CD4-positive, alpha-beta T cell (primary cell): ENCODE results near the gene TOMM5. TPM values are rescaled to one million over a fixed set of nuclear protein-coding genes. Genes with fewer than 3 reads are reported as not detected.

Experiments
- ATAC-seq: fragments of 200-7000 bp; cut with Tn5 transposase; one replicate; pipeline ENCODE4 v1.10.0; 2022; ENCODE audit warnings: mild to moderate bottlenecking; ENCODE audit not compliant: poor library complexity
- CTCF ChIA-PET: fragments of 350-600 bp; sonication (Branson Sonifier 250); formaldehyde crosslinking; loops from one replicate; lab custom pipeline; 2021; ENCODE audit warnings: antibody characterized with exemption, inconsistent platforms; lab: Charles Lee
- POLR2A ChIA-PET: fragments of 350-600 bp; sonication (Branson Sonifier 250); formaldehyde crosslinking; loops from one replicate; lab custom pipeline; 2021; ENCODE audit warnings: antibody characterized with exemption, inconsistent platforms; lab: Charles Lee
- DNase-seq, 14 experiments: peaks; one replicate each; pipeline ENCODE4 v3.0.0-alpha.2; 2013 to 2020; ENCODE audit warnings: mixed read lengths in 2 of 14
- H3K27ac ChIP-seq, 2 donors: one replicate each; pipeline versions ENCODE4 v1.5.1 to v1.7.0; 2013; ENCODE audit warnings: low read length in 2 of 2, low read depth in 1 of 2, mild to moderate bottlenecking in 1 of 2
- H3K27me3 ChIP-seq, 2 experiments: 1 replicate in 1 of 2; 2 replicates in 1 of 2; pipeline versions ENCODE4 v1.6.1 to v1.7.0; 2013; ENCODE audit warnings: low read length in 2 of 2, control low read depth in 1 of 2, mild to moderate bottlenecking in 1 of 2, moderate library complexity in 1 of 2; ENCODE audit not compliant: insufficient read depth in 2 of 2, control insufficient read depth in 1 of 2
- H3K36me3 ChIP-seq: one replicate; pipeline ENCODE4 v1.6.1; 2013; ENCODE audit warnings: low read length, control low read depth; ENCODE audit not compliant: insufficient read depth
- H3K4me1 ChIP-seq: one replicate; pipeline ENCODE4 v1.6.1; 2013; ENCODE audit warnings: low read length, control low read depth; ENCODE audit not compliant: insufficient read depth
- H3K4me3 ChIP-seq: one replicate; pipeline ENCODE4 v1.5.1; 2013; ENCODE audit warnings: mild to moderate bottlenecking, low read length, moderate library complexity
- H3K9me3 ChIP-seq, 2 experiments: 1 replicate in 1 of 2; 2 replicates in 1 of 2; pipeline versions ENCODE4 v1.6.1 to v1.7.0; 2013; ENCODE audit warnings: low read length in 2 of 2, mild to moderate bottlenecking in 2 of 2, control low read depth in 1 of 2, moderate library complexity in 1 of 2; ENCODE audit not compliant: control insufficient read depth in 1 of 2, insufficient read depth in 1 of 2
- H3K27ac Mint-ChIP-seq: one replicate; pipeline ENCODE4 v1.8.0; 2020; ENCODE audit warnings: mixed read lengths
- H3K27me3 Mint-ChIP-seq: one replicate; pipeline ENCODE4 v1.8.0; 2021; ENCODE audit warnings: mixed read lengths
- H3K36me3 Mint-ChIP-seq: one replicate; pipeline ENCODE4 v1.8.0; 2021; ENCODE audit warnings: low read depth, mixed read lengths
- H3K4me1 Mint-ChIP-seq: one replicate; pipeline ENCODE4 v1.8.0; 2021; ENCODE audit warnings: low read depth, mixed read lengths
- H3K4me3 Mint-ChIP-seq: one replicate; pipeline ENCODE4 v1.8.0; 2020; ENCODE audit warnings: mild to moderate bottlenecking, mixed read lengths
- H3K9me3 Mint-ChIP-seq: one replicate; pipeline ENCODE4 v1.8.0; 2020; ENCODE audit warnings: mixed read lengths
- CTCF ChIP-seq: fragments of 200-600 bp; IDR thresholded peaks from one replicate; pipeline ENCODE4 v1.8.0; 2022; ENCODE audit warnings: antibody characterized with exemption, mild to moderate bottlenecking
- intact Hi-C, 2 experiments: fragments of 100-400 bp; cut with DNase I in 1 of 2; cut with micrococcal nuclease in 1 of 2; formaldehyde crosslinking; loops; one replicate each; pipeline versions ENCODE4 v1.15.1 to v1.9.0; 2023 to 2025; cut with DNase I, micrococcal nuclease
- total RNA-seq, 174 experiments: library from RNA in 2 of 174; stranded (reverse) in 2 of 174; gene quantifications; one replicate each; pipeline ENCODE4 v1.2.3 and lab custom pipeline; 2021 to 2026

Gene TOMM5
- total RNA-seq, 2 experiments from 2014 or later = 31.4 to 35.3 TPM

DNA sequence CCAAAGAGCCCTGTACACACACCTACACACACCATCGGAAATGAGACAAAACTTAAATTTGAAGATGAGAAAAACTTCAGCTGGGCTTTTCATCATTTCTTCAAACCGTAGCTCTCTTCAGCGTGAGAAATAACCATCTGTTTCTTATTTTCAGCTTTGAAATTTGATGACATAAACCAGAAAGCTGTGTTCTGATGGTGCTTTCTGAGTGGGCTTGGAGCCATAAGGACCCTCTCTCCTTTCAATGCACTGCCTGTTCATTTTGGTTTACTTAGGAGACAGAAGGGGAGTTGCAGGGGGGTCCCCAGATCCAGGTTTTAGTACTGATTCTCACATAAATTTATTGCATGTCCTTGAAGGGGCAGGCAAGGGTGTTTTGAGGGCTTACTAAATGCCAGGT lies 25.7 kb downstream of the TOMM5 start:
- ChIA-PET POLR2A (interaction anchor here (1.7 kb wide), 1 partner anchor 9 kb away, joined by 4 read pairs; no protein-coding TSS in a partner anchor), CTCF (no interaction called here)
- Histone ChIP-seq H3K36me3 (no peaks in the 10 kb centered on the region), H3K4me1 (no peaks in the 10 kb centered on the region), H3K27me3 (no peaks in the 10 kb centered on the region), H3K27ac (no peak overlapping the region), H3K4me3 (no peak overlapping the region), H3K9me3 (peaks cover 0 to 9% of the 10 kb centered on the region in 2 experiments)
- intact Hi-C loops = loop anchor here in 1 of 2 experiments (5.0 kb wide), 1 partner anchor 51 kb away; no protein-coding TSS in a partner anchor
- Mint-ChIP-seq H3K27ac (no peak overlapping the region), H3K9me3 (no peaks in the 10 kb centered on the region), H3K27me3 (no peaks in the 10 kb centered on the region), H3K4me1 (no peaks in the 10 kb centered on the region), H3K4me3 (no peak overlapping the region), H3K36me3 (peaks cover 13% of the 10 kb centered on the region)
- DNase-seq = no peak
- no peak for TF ChIP-seq CTCF
- no peak for ATAC-seq

- Histone ChIP-seq H3K4me1 (no peaks in the 10 kb centered on the region), H3K27me3 (no peaks in the 10 kb centered on the region), H3K4me3 (no peak overlapping the region), H3K9me3 (peaks cover 0 to 9% of the 10 kb centered on the region in 2 experiments), H3K27ac (no peak overlapping the region), H3K36me3 (no peaks in the 10 kb centered on the region)
- no peak for ATAC-seq
- peaks cover 13% of the 10 kb centered on the region for H3K36me3 Mint-ChIP-seq
- ChIA-PET CTCF (no interaction called here), POLR2A (interaction anchor here (1.7 kb wide), 1 partner anchor 9 kb away, joined by 4 read pairs; no protein-coding TSS in a partner anchor)
- intact Hi-C loops = loop anchor here in 1 of 2 experiments (5.0 kb wide), 1 partner anchor 51 kb away; no protein-coding TSS in a partner anchor
- H3K9me3 Mint-ChIP-seq = no peaks in the 10 kb centered on the region
- no peak for TF ChIP-seq CTCF
- no peak for DNase-seq
- no peaks in the 10 kb centered on the region for H3K4me1 Mint-ChIP-seq
- no peak overlapping the region for H3K27ac Mint-ChIP-seq
- no peaks in the 10 kb centered on the region for H3K27me3 Mint-ChIP-seq
- no peak overlapping the region for H3K4me3 Mint-ChIP-seq
Observed at GRCh38 chr9:37565661-37566618, 26.5 kb downstream of the TOMM5 start.

- intact Hi-C loops = loop anchor here in 1 of 2 experiments (5.0 kb wide), 1 partner anchor 52 kb away; no protein-coding TSS in a partner anchor
- CTCF ChIA-PET = no interaction called here
- Mint-ChIP-seq H3K9me3 (no peaks in the 10 kb centered on the region), H3K36me3 (peaks cover 13% of the 10 kb centered on the region), H3K4me3 (no peak overlapping the region), H3K27ac (no peak overlapping the region), H3K4me1 (no peaks in the 10 kb centered on the region), H3K27me3 (no peaks in the 10 kb centered on the region)
- H3K27me3 ChIP-seq = no peaks in the 10 kb centered on the region
- H3K27ac ChIP-seq = no peak overlapping the region
- no peak for TF ChIP-seq CTCF
- POLR2A ChIA-PET = no interaction called here
- no peaks in the 10 kb centered on the region for H3K4me1 ChIP-seq
- DNase-seq (no peak), ATAC-seq (no peak)
- peaks cover 0 to 9% of the 10 kb centered on the region in 2 experiments for H3K9me3 ChIP-seq
- H3K4me3 ChIP-seq = no peak overlapping the region
- H3K36me3 ChIP-seq = no peaks in the 10 kb centered on the region
Observed at GRCh38 chr9:37564916-37565315, 27.5 kb downstream of the TOMM5 start.
